CD14-positive monocyte (primary cell): ENCODE data around the gene ZNF487. TPM values are rescaled to one million over a fixed set of nuclear protein-coding genes. Genes with fewer than 3 reads are reported as not detected.

Experiments used
- DNase-seq, 3 donors: peaks; one replicate each; pipeline ENCODE4 v3.0.0-alpha.2; 2011 to 2022
- H2AFZ ChIP-seq: 2 replicates; pipeline ENCODE4 v1.6.0; 2012; ENCODE audit warnings: mild to moderate bottlenecking, low read depth, low read length, inconsistent platforms; ENCODE audit not compliant: insufficient read depth, poor library complexity, severe bottlenecking
- H3K27ac ChIP-seq, 2 donors: 1 replicate in 1 of 2; 2 replicates in 1 of 2; pipeline ENCODE4 v1.5.1; 2012 to 2013; ENCODE audit warnings: low read length in 2 of 2, control low read depth in 1 of 2, inconsistent platforms in 1 of 2, low read depth in 1 of 2, mild to moderate bottlenecking in 1 of 2
- H3K27me3 ChIP-seq, 2 donors: one replicate each; pipeline versions ENCODE4 v1.6.0 to v1.6.1; 2011 to 2013; ENCODE audit warnings: low read length in 2 of 2; ENCODE audit not compliant: control insufficient read depth in 2 of 2, insufficient read depth in 2 of 2
- H3K36me3 ChIP-seq, 2 donors: replicated peaks in 1 of 2; 1 replicate in 1 of 2; 2 replicates in 1 of 2; pipeline versions ENCODE4 v1.5.1 to v1.6.1; 2012 to 2013; ENCODE audit warnings: low read length in 2 of 2, control low read depth in 1 of 2, inconsistent platforms in 1 of 2, mild to moderate bottlenecking in 1 of 2; ENCODE audit not compliant: insufficient read depth in 2 of 2, control insufficient read depth in 1 of 2
- H3K4me1 ChIP-seq, 2 donors: 1 replicate in 1 of 2; 2 replicates in 1 of 2; pipeline versions ENCODE4 v1.5.1 to v1.6.1; 2012 to 2013; ENCODE audit warnings: low read length in 2 of 2, control low read depth in 1 of 2, inconsistent platforms in 1 of 2, mild to moderate bottlenecking in 1 of 2, moderate library complexity in 1 of 2; ENCODE audit not compliant: insufficient read depth in 2 of 2, control insufficient read depth in 1 of 2
- H3K4me2 ChIP-seq: replicated peaks from 2 replicates; pipeline ENCODE3; 2012; ENCODE audit warnings: low read length, moderate library complexity, mild to moderate bottlenecking; ENCODE audit not compliant: poor library complexity, severe bottlenecking; ENCODE audit errors: extremely low read depth
- H3K4me3 ChIP-seq, 3 experiments: fragments of 200-600 bp in 1 of 3; sonication (generic) in 1 of 3; replicated peaks in 1 of 3; 1 replicate in 2 of 3; 2 replicates in 1 of 3; pipeline ENCODE4 v1.5.1; 2011 to 2013; ENCODE audit warnings: low read length in 3 of 3, mild to moderate bottlenecking in 3 of 3, control low read depth in 2 of 3, low read depth in 2 of 3, inconsistent platforms in 1 of 3, moderate library complexity in 1 of 3
- H3K79me2 ChIP-seq: 2 replicates; pipeline ENCODE4 v1.6.0; 2012; ENCODE audit warnings: mild to moderate bottlenecking, control low read depth, inconsistent platforms, low read length, moderate library complexity; ENCODE audit not compliant: insufficient read depth
- H3K9ac ChIP-seq: 2 replicates; pipeline ENCODE4 v1.6.0; 2017; ENCODE audit warnings: low read length, mild to moderate bottlenecking; ENCODE audit not compliant: insufficient read depth, poor library complexity, severe bottlenecking
- H3K9me3 ChIP-seq, 2 donors: replicated peaks in 1 of 2; 1 replicate in 1 of 2; 2 replicates in 1 of 2; pipeline versions ENCODE4 v1.5.1 to v1.6.1; 2012 to 2013; ENCODE audit warnings: low read length in 2 of 2, control low read depth in 1 of 2; ENCODE audit not compliant: control insufficient read depth in 1 of 2, insufficient read depth in 1 of 2
- H4K20me1 ChIP-seq: 2 replicates; pipeline ENCODE4 v1.6.0; 2012; ENCODE audit warnings: mild to moderate bottlenecking, low read length, control low read depth, moderate library complexity; ENCODE audit not compliant: insufficient read depth
- H3K27ac Mint-ChIP-seq, 7 donors: one replicate each; pipeline ENCODE4 v1.8.0; 2020; ENCODE audit warnings: mild to moderate bottlenecking in 7 of 7, mixed read lengths in 7 of 7, moderate library complexity in 6 of 7, inconsistent platforms in 2 of 7
- H3K27me3 Mint-ChIP-seq, 3 donors: one replicate each; pipeline ENCODE4 v1.8.0; 2021 to 2022; ENCODE audit warnings: low read depth in 3 of 3, mild to moderate bottlenecking in 3 of 3, mixed read lengths in 3 of 3, moderate library complexity in 3 of 3, inconsistent platforms in 1 of 3
- H3K36me3 Mint-ChIP-seq, 2 donors: one replicate each; pipeline ENCODE4 v1.8.0; 2020; ENCODE audit warnings: mixed read lengths in 2 of 2, inconsistent platforms in 1 of 2, mild to moderate bottlenecking in 1 of 2
- H3K4me1 Mint-ChIP-seq: one replicate; pipeline ENCODE4 v1.8.0; 2020; ENCODE audit warnings: mild to moderate bottlenecking, mixed read lengths
- H3K4me3 Mint-ChIP-seq, 2 donors: one replicate each; pipeline ENCODE4 v1.8.0; 2020; ENCODE audit warnings: mild to moderate bottlenecking in 2 of 2, mixed read lengths in 2 of 2, moderate library complexity in 1 of 2
- H3K9me3 Mint-ChIP-seq, 7 donors: one replicate each; pipeline ENCODE4 v1.8.0; 2020 to 2022; ENCODE audit warnings: mixed read lengths in 7 of 7, mild to moderate bottlenecking in 6 of 7, moderate library complexity in 6 of 7, inconsistent platforms in 2 of 7
- CTCF ChIP-seq: fragments of 200-600 bp; IDR thresholded peaks from one replicate; pipeline ENCODE4 v1.8.0; 2022; ENCODE audit warnings: antibody characterized with exemption, mild to moderate bottlenecking
- WGBS: methylation state at CpG from one replicate; pipeline ENCODE4 v1.1.5; 2013; ENCODE audit warnings: missing lambda C conversion rate; ENCODE audit not compliant: insufficient coverage; 5-methylcytosine and 5-hydroxymethylcytosine counted together
- intact Hi-C, 2 donors: fragments of 100-400 bp; cut with micrococcal nuclease; formaldehyde crosslinking; loops; one replicate each; pipeline versions ENCODE4 v1.15.0 to v1.15.1; 2023
- polyA plus RNA-seq, 3 donors: library from polyadenylated mRNA; depleted of rRNA in 1 of 3; unstranded in 2 of 3; stranded (reverse) in 1 of 3; fragments of 300-500 nt in 2 of 3; fragments of >200 nt in 1 of 3; fragmentation: Illumina TruSeq in 2 of 3; gene quantifications; 1 replicate in 2 of 3; 2 replicates in 1 of 3; pipeline ENCODE4 v1.2.3, GENCODE V29; 2012 to 2021

ZNF487 gene
- polyA plus RNA-seq, 3 donors: 8.6 to 19.7 (median 15.6) TPM

DNA sequence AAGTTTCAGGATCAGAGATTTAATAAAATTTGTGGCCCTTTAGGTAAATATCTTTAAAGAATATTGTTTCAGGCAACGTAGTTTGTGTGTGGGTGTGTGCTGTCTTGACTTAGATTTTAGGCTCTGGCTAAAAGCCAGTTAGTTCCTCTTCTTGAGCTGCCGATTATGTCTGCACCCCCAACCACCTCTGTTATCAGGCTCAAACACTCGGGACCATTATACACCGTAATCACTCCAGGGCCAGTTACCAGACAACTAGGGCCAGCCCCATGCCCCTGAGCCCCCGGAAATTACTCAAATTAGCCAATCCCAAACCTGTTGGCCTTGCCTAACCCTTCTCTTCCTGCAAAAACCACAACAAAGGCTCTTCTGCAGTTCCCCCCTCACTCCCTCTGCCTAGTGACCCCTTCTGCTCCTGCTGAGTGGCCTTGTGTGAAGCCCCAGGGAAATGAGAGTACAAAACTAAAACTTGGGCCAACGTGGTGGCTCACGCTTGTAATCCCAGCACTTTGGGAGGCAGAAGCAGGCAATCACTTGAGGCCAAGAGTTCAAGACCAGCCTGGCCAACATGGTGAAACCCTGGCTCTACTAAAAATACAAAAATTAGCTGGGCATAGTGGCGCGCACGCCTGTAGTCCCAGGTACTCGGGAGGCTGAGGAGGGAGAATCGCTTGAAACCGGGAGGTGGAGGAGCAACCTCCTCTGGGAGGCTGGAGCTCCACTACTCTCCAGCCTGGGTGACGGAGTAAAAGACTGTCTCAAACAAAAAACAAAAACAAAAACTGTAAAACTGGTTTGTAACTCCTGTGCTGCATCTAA is 18.8 kb upstream of the ZNF487 start:
- peak; percentile 75 to 87 (median 83) for DNase-seq
- H3K27me3 Mint-ChIP-seq: peaks cover 0 to 3% (median 0%) of the 10 kb centered on the region in 3 donors
- H3K4me3 Mint-ChIP-seq: peak overlapping the region; percentile 68 to 81
- WGBS: 0% methylated on average over 6 of the region's 14 CpGs
- Histone ChIP-seq H2AFZ (peak overlapping the region; percentile 57), H3K4me2 (peak overlapping the region; percentile 74), H3K27me3 (no peaks in the 10 kb centered on the region), H3K9me3 (no peaks in the 10 kb centered on the region), H3K79me2 (peaks cover 6% of the 10 kb centered on the region), H3K4me3 (peak overlapping the region; percentile 2 to 61 (median 10)), H3K9ac (peak overlapping the region; percentile 23), H3K27ac (peak overlapping the region; percentile 68 to 75), H4K20me1 (no peaks in the 10 kb centered on the region), H3K4me1 (peaks cover 45 to 59% of the 10 kb centered on the region in 2 donors), H3K36me3 (no peaks in the 10 kb centered on the region)
- TF ChIP-seq CTCF: no peak
- peak overlapping the region; percentile 94 to 99 (median 95) for H3K27ac Mint-ChIP-seq
- intact Hi-C loops: no loop called here
- no peaks in the 10 kb centered on the region for H3K9me3 Mint-ChIP-seq
- peaks cover 41% of the 10 kb centered on the region for H3K4me1 Mint-ChIP-seq
- no peaks in the 10 kb centered on the region for H3K36me3 Mint-ChIP-seq

GRCh38 chr10:43419997-43420368 is 16.9 kb upstream of the ZNF487 start:
- 48% methylated on average over 12 of the region's 18 CpGs for WGBS
- peaks cover 48 to 52% of the 10 kb centered on the region in 2 donors for H3K4me1 ChIP-seq
- no peaks in the 10 kb centered on the region for H3K36me3 Mint-ChIP-seq

More at GRCh38 chr10:43419997-43420368, 16.9 kb upstream of the ZNF487 start:
- H3K27ac Mint-ChIP-seq: peak overlapping the region; percentile 95 to 99 (median 97)
- peaks cover 42% of the 10 kb centered on the region for H3K4me1 Mint-ChIP-seq
- H3K36me3 ChIP-seq: no peaks in the 10 kb centered on the region
- H3K4me3 Mint-ChIP-seq: peak overlapping the region; percentile 93
- no peaks in the 10 kb centered on the region for H3K9me3 Mint-ChIP-seq
- peaks cover 6% of the 10 kb centered on the region for H3K79me2 ChIP-seq
- no peak for DNase-seq
- H4K20me1 ChIP-seq: no peaks in the 10 kb centered on the region
- H3K9ac ChIP-seq: peak overlapping the region; percentile 83
- no peaks in the 10 kb centered on the region for H3K27me3 ChIP-seq
- H3K4me2 ChIP-seq: peak overlapping the region; percentile 69
- H3K9me3 ChIP-seq: no peaks in the 10 kb centered on the region
- H3K27ac ChIP-seq: peak overlapping the region; percentile 95 to 96
- no peak for TF ChIP-seq CTCF
- peak overlapping the region; percentile 62 for H2AFZ ChIP-seq
- intact Hi-C loops: loop anchor here (2.0 kb wide), 2 partner anchors 15 to 17 kb away; partner anchors contain the start of gene ZNF487 (in 1 of the 2)
- H3K27me3 Mint-ChIP-seq: peaks cover 0 to 3% (median 0%) of the 10 kb centered on the region in 3 donors
- H3K4me3 ChIP-seq: peak overlapping the region; percentile 48 to 71 (median 52)
